Right lobe of liver (tissue), 6 donors: Measurements from ENCODE around the gene MYRF. TPM values are rescaled to one million over a fixed set of nuclear protein-coding genes. Genes with fewer than 3 reads are reported as not detected.

Experiments
- ATAC-seq, 4 donors: fragments of 200-7000 bp; cut with Tn5 transposase; one replicate each; pipeline ENCODE4 v1.9.1; 2020; ENCODE audit warnings: mild to moderate bottlenecking in 4 of 4, moderate library complexity in 4 of 4
- DNase-seq, 3 donors: peaks; one replicate each; pipeline ENCODE4 v3.0.0-alpha.2; 2020
- H3K27ac ChIP-seq, 3 donors: fragments of 200-600 bp; one replicate each; pipeline ENCODE4 v1.8.0; 2022
- H3K27me3 ChIP-seq, 2 donors: fragments of 200-600 bp; one replicate each; pipeline ENCODE4 v1.8.0; 2022
- H3K36me3 ChIP-seq, 4 donors: fragments of 200-600 bp; sonication (generic) in 1 of 4; one replicate each; pipeline versions ENCODE4 v1.5.1 to v1.8.0; 2017 to 2022; ENCODE audit warnings: control low read depth in 1 of 4
- H3K4me1 ChIP-seq, 4 donors: fragments of 200-600 bp; sonication (generic) in 1 of 4; one replicate each; pipeline versions ENCODE4 v1.5.1 to v1.8.0; 2017 to 2022; ENCODE audit warnings: control low read depth in 1 of 4
- H3K4me3 ChIP-seq, 3 donors: fragments of 200-600 bp; one replicate each; pipeline ENCODE4 v1.8.0; 2022
- H3K9me3 ChIP-seq, 4 donors: fragments of 200-600 bp; sonication (generic) in 1 of 4; one replicate each; pipeline versions ENCODE4 v1.5.1 to v1.8.0; 2017 to 2022; ENCODE audit warnings: control low read depth in 1 of 4
- CTCF ChIP-seq, 4 donors: fragments of 200-600 bp in 3 of 4; fragments of 450-650 bp in 1 of 4; IDR thresholded peaks; one replicate each; pipeline versions ENCODE4 v1.5.1 to v1.8.0; 2016 to 2022; ENCODE audit warnings: antibody characterized with exemption in 4 of 4, mild to moderate bottlenecking in 2 of 4
- POLR2A ChIP-seq: fragments of 450-650 bp; IDR thresholded peaks from one replicate; pipeline ENCODE4 v1.6.1; 2017; ENCODE audit warnings: antibody characterized with exemption, mild to moderate bottlenecking
- WGBS: methylation state at CpG from one replicate; pipeline ENCODE4 v1.1.6; 2018; ENCODE audit warnings: low coverage, low lambda C conversion rate; ENCODE audit not compliant: insufficient coverage; ENCODE audit errors: missing lambda C conversion rate; 5-methylcytosine and 5-hydroxymethylcytosine counted together
- intact Hi-C, 2 donors: fragments of 100-400 bp; cut with DNase I; formaldehyde crosslinking; loops; one replicate each; pipeline versions ENCODE4 v1.11.2 to v1.14.1; 2022
- total RNA-seq, 6 experiments: library from RNA; depleted of rRNA in 2 of 6; stranded (reverse); fragments of >200 nt in 2 of 6; fragmentation: NEBNext Ultra II Directional in 3 of 6; extraction: Animal tissue kit (Norgen Biotek cat#: 25700) in 3 of 6; gene quantifications; one replicate each; pipeline versions ENCODE4 v1.1.0 to v1.2.4, GENCODE V29; 2016 to 2023
- donor health status: DM: no; HTN: yes; CAD: no.
- donor health status: DM: no; HTN: no; CAD: no.
- donor health status: DM: no; HTN: no; CAD: no.
- donor health status: DM: no; HTN: yes; CAD: no.
- donor health status: DM: no; HTN: yes; CAD: no.

The MYRF gene
- total RNA-seq, 6 experiments from 2014 or later = 7.6 to 16.4 (median 11.6) TPM

DNA sequence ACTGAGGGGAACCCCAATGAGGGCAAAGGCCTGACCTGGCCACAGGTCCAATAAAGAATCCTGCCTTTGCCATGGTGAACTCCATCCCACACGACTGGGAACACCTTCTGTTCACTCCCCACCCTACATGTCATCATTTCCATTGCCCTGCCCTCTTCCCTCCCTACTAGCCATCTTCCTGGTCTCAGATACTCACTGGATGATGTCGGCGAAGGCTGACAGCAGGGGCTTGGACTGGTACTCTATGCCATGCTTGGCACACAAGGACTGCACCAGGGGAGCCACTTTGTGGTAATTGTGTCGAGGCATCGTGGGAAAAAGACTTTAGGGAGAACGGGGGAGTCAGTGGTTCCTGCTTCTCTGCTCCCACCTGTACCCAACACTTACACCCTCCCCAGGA lies 50.2 kb downstream of the MYRF start:
- Histone ChIP-seq H3K27me3 (no peaks in the 10 kb centered on the region), H3K27ac (no peak overlapping the region), H3K9me3 (no peaks in the 10 kb centered on the region), H3K4me3 (no peak overlapping the region), H3K36me3 (peaks cover 0 to 11% (median 2%) of the 10 kb centered on the region in 4 donors), H3K4me1 (peaks cover 0 to 4% (median 0%) of the 10 kb centered on the region in 4 donors)
- ATAC-seq (no peak), DNase-seq (peak in 1 of 3 donors; percentile 13)
- intact Hi-C loops = loop anchor here (10.0 kb wide), 2 partner anchors 82 to 92 kb away; partner anchors contain the start of gene FADS3 (in 1 of the 2)
- no peak for TF ChIP-seq POLR2A
- TF ChIP-seq CTCF (IDR thresholded peaks at IDR 0.05) = no peak
- WGBS = 90% methylated on average over 6 of the region's 6 CpGs

- peak in 1 of 3 donors; percentile 1 for DNase-seq
- no peaks in the 10 kb centered on the region for H3K4me1 ChIP-seq
- H3K9me3 ChIP-seq = no peaks in the 10 kb centered on the region
- no peak overlapping the region for H3K27ac ChIP-seq
- 72% methylated on average over 3 of the region's 3 CpGs for WGBS
- ATAC-seq = no peak
- intact Hi-C loops = loop anchor here (10.0 kb wide), 2 partner anchors 81 to 91 kb away; partner anchors contain the start of gene FADS3 (in 1 of the 2)
- no peak overlapping the region for H3K4me3 ChIP-seq
- peaks cover 0 to 15% (median 3%) of the 10 kb centered on the region in 4 donors for H3K36me3 ChIP-seq
- no peaks in the 10 kb centered on the region for H3K27me3 ChIP-seq
- TF ChIP-seq CTCF (IDR thresholded peaks at IDR 0.05) = no peak
- TF ChIP-seq POLR2A = no peak
These were observed 51.6 kb downstream of the MYRF start for GRCh38 chr11:61803889-61804647.

- Histone ChIP-seq H3K27ac (no peak overlapping the region), H3K36me3 (peaks cover 0 to 22% (median 3%) of the 10 kb centered on the region in 4 donors), H3K4me1 (no peaks in the 10 kb centered on the region), H3K9me3 (no peaks in the 10 kb centered on the region), H3K4me3 (no peak overlapping the region), H3K27me3 (no peaks in the 10 kb centered on the region)
- 83% methylated on average over 1 of the region's 1 CpG for WGBS
- DNase-seq = peak in 1 of 3 donors; percentile 14
- intact Hi-C loops = loop anchor here (10.0 kb wide), 2 partner anchors 80 to 90 kb away; partner anchors contain the start of gene FADS3 (in 1 of the 2)
- TF ChIP-seq POLR2A = no peak
- TF ChIP-seq CTCF (IDR thresholded peaks at IDR 0.05) = no peak
- ATAC-seq = no peak
These were observed 52.7 kb downstream of the MYRF start for GRCh38 chr11:61805146-61805545.

- H3K4me1 ChIP-seq = no peaks in the 10 kb centered on the region
- no peaks in the 10 kb centered on the region for H3K27me3 ChIP-seq
- peaks cover 0 to 31% (median 7%) of the 10 kb centered on the region in 4 donors for H3K36me3 ChIP-seq
- WGBS = 78% methylated on average over 5 of the region's 5 CpGs
- no peaks in the 10 kb centered on the region for H3K9me3 ChIP-seq
- no peak for DNase-seq
- no peak overlapping the region for H3K27ac ChIP-seq
- ATAC-seq = no peak
- intact Hi-C loops = loop anchor here (10.0 kb wide), 2 partner anchors 78 to 88 kb away; partner anchors contain the start of gene FADS3 (in 1 of the 2)
- no peak overlapping the region for H3K4me3 ChIP-seq
- TF ChIP-seq POLR2A (no peak), CTCF (IDR thresholded peaks at IDR 0.05) (no peak)
These were observed 54.3 kb downstream of the MYRF start for GRCh38 chr11:61806785-61807184.
